GM18951 (cell line): ENCODE results near the gene PODN.

Source experiments
- POLR2A ChIP-seq: IDR thresholded peaks from 4 replicates; pipeline ENCODE4 v1.6.1; 2011; ENCODE audit warnings: mild to moderate bottlenecking; ENCODE audit not compliant: insufficient read length, insufficient read depth; ENCODE audit errors: extremely low read depth
- in situ Hi-C: fragments of 300-500 bp; cut with MboI; formaldehyde crosslinking; loops from one replicate; pipeline ENCODE4 v1.12.0; 2022; ENCODE audit warnings: low sequenced_read_pairs, mixed read lengths, inconsistent platforms; ENCODE audit not compliant: unreplicated experiment

Gene PODN

GRCh38 chr1:53092659-53093450, 30.8 kb downstream of the PODN start:
- no peak for TF ChIP-seq POLR2A
- in situ Hi-C loops: no loop called here

DNA sequence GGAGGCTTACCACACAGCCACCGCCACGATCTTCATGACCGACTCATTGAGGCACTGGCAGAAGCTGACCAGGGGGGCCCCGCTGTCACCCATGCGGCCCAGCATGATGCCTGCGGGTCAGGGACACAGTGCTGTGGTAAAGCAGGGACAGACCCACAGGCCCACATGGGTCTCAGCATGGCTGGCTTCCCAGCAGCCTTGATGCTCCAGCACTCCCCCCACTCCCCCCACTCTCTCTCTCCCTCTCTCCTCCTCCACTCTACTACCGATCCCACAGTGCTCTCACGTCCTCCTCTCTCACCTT, 31.4 kb downstream of the PODN start:
- in situ Hi-C loops: no loop called here
- no peak for TF ChIP-seq POLR2A

- in situ Hi-C loops: no loop called here
- no peak for TF ChIP-seq POLR2A
Observed at GRCh38 chr1:53093778-53094532, 31.9 kb downstream of the PODN start.

DNA sequence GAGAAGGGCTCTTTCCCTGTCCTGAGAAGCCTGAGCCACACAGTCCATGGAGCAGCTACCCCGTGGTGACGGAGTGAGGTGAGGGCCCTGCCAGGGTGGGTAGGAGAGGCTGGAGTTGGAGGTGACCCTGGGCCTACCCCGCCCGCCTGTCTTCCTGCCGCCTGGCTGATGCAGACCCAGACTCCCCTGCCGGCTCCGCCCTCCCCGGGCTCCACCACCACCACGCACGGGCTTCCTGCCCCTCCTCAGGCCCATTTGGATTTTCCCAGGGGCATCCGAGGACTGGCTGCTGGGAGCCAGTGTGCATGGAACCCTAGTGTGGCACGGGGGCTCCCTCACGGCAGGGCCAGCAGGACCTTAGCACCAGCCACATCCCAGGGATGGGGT, 32.5 kb downstream of the PODN start:
- in situ Hi-C loops: no loop called here
- TF ChIP-seq POLR2A: no peak

DNA sequence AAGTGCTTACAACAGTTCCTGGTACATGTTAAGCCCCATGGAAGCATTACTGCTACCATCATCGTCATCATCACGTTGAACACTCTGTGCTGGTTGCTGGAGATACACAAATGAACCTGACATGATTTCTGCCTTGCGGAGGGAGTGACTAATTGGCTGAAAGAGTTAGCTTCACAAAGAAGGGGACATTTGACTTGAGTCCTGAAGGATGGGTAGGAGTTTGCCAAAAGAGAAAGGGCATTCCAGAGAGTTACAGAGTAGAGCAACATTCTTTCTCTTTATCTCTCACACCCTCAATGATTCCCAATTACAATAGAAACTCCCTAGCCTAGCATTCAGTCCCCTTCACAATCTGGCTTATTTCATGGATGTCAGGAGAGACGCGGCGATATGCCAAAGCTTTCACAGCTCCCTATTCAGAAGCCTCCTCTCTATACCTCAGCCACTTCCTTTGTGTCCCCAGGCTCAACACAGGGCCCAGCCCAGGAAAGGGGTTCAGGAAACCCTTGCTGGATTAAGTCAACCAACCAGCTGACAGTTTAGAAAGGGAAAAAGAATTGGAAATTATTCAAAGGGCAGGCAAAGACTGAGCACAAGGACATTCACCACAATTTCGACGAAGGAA, 42.4 kb downstream of the PODN start:
- no peak for TF ChIP-seq POLR2A
- in situ Hi-C loops: no loop called here

GRCh38 chr1:53107090-53107489, 45.1 kb downstream of the PODN start:
- no peak for TF ChIP-seq POLR2A

GRCh38 chr1:53107570-53108322, 45.7 kb downstream of the PODN start:
- TF ChIP-seq POLR2A: no peak
- in situ Hi-C loops: no loop called here

More at GRCh38 chr1:53107090-53107489, 45.1 kb downstream of the PODN start:
- in situ Hi-C loops: no loop called here

GRCh38 chr1:53108646-53109580, 46.9 kb downstream of the PODN start:
- TF ChIP-seq POLR2A: no peak
- in situ Hi-C loops: no loop called here

- TF ChIP-seq POLR2A: no peak
- in situ Hi-C loops: no loop called here
Observed at GRCh38 chr1:53110370-53111072, 48.5 kb downstream of the PODN start.

- in situ Hi-C loops: no loop called here
Observed at GRCh38 chr1:53111073-53111556, 49.1 kb downstream of the PODN start.

DNA sequence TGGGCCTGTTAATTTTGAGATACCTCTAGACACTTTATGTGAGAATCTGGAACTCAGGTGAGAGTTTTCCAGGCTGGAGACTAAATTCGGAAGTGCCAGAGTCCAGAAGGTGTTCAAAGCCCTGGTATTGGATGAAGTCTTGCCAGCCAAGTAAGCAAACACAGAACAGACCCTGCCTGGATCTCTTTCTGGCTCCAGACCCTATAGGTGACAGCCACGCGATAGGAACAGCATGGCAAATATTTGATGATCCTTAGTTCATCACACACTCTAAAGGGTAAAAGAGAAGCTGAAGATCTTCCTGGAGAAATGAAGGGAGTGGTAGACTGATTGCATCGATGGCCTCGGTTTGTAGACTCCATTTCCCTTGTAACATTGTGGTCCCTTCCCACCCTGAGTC, 49.7 kb downstream of the PODN start:
- TF ChIP-seq POLR2A: no peak
- in situ Hi-C loops: no loop called here

More at GRCh38 chr1:53111073-53111556, 49.1 kb downstream of the PODN start:
- no peak for TF ChIP-seq POLR2A
